Measurements from ENCODE around the gene ZNF740.
A peak's percentile ranks its signal among the peaks of the same experiment; 100 is the strongest.

Gene ZNF740

GRCh38 chr12:53210843-53211242 is 30.3 kb downstream of the ZNF740 start:
- H3K36me3 Mint-ChIP-seq (ENCODE audit: low read depth), result peaks cover 75% of the 10 kb centered on the region
- H3K27me3 Mint-ChIP-seq, result no peaks in the 10 kb centered on the region
- H3K4me3 Mint-ChIP-seq, result no peak overlapping the region
- H3K9me3 Mint-ChIP-seq, result no peaks in the 10 kb centered on the region
- no peak overlapping the region for H3K27ac Mint-ChIP-seq
- DNase-seq, result no peak
- peaks cover 81% of the 10 kb centered on the region for H3K4me1 Mint-ChIP-seq (ENCODE audit: low read depth)

- Mint-ChIP-seq H3K9me3 (no peaks in the 10 kb centered on the region), H3K4me1 (ENCODE audit: low read depth) (peaks cover 81% of the 10 kb centered on the region), H3K27me3 (no peaks in the 10 kb centered on the region), H3K4me3 (no peak overlapping the region), H3K27ac (peak overlapping the region; percentile 1), H3K36me3 (ENCODE audit: low read depth) (peaks cover 74% of the 10 kb centered on the region)
- no peak for DNase-seq
Measured at GRCh38 chr12:53211476-53212381, 31.2 kb downstream of the ZNF740 start.

GRCh38 chr12:53212931-53213330 is 32.4 kb downstream of the ZNF740 start:
- Mint-ChIP-seq H3K27me3 (no peaks in the 10 kb centered on the region), H3K36me3 (ENCODE audit: low read depth) (peaks cover 71% of the 10 kb centered on the region), H3K4me1 (ENCODE audit: low read depth) (peaks cover 82% of the 10 kb centered on the region), H3K27ac (peak overlapping the region; percentile 36), H3K9me3 (no peaks in the 10 kb centered on the region), H3K4me3 (no peak overlapping the region)
- no peak for DNase-seq

DNA sequence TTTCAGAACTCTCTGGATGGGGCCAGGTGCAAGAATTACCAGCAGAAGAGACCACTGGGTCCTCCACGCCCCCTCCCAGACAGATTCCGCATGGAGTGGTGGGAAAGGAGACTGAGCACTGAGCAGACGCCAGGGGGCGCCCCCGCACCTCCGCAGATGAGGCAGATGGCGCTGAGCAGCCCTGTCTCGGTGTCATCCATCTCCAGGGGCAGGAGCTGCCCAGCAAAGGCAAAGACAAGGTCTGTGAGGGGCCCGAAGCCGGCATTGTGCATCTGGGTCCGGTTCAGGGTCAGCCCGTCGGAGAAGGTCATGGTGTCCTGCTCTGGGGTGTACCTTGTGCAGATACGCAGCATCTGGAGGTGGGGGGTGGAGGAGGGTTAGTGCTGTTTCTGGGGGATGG is 32.8 kb downstream of the ZNF740 start:
- Mint-ChIP-seq H3K36me3 (ENCODE audit: low read depth) (peaks cover 72% of the 10 kb centered on the region), H3K9me3 (no peaks in the 10 kb centered on the region), H3K4me1 (ENCODE audit: low read depth) (peaks cover 82% of the 10 kb centered on the region), H3K27ac (peak overlapping the region; percentile 36), H3K4me3 (no peak overlapping the region), H3K27me3 (no peaks in the 10 kb centered on the region)
- DNase-seq, result peak; percentile 90

DNA sequence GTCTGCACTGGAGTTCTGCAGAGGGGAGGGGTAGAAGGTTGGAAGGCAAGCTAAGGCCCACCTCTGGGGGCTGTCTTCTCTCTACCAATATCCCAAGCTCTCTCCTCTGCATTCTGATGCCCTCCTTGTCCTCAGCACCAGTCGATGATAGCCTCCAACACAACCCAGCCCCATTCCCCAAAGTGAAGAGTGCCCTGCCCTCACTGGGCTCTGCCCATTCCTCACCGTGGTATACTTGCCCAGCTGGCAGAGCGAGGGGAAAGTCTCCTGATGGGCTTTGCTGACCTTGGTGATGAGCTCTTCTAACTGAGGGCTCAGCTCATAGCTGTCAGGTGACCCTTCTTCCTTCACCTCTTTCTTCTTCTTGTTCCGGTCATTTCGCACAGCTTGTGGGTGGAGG is 33.7 kb downstream of the ZNF740 start:
- no peak overlapping the region for H3K4me3 Mint-ChIP-seq
- H3K27me3 Mint-ChIP-seq, result no peaks in the 10 kb centered on the region
- no peaks in the 10 kb centered on the region for H3K9me3 Mint-ChIP-seq
- peaks cover 80% of the 10 kb centered on the region for H3K4me1 Mint-ChIP-seq (ENCODE audit: low read depth)
- H3K27ac Mint-ChIP-seq, result peak overlapping the region; percentile 24
- peaks cover 74% of the 10 kb centered on the region for H3K36me3 Mint-ChIP-seq (ENCODE audit: low read depth)
- DNase-seq, result no peak

- Mint-ChIP-seq H3K27me3 (no peaks in the 10 kb centered on the region), H3K36me3 (ENCODE audit: low read depth) (peaks cover 74% of the 10 kb centered on the region)
Measured at GRCh38 chr12:53214687-53215455, 34.3 kb downstream of the ZNF740 start.

GRCh38 chr12:53215497-53215896 is 35.0 kb downstream of the ZNF740 start:
- no peak for DNase-seq
- no peaks in the 10 kb centered on the region for H3K9me3 Mint-ChIP-seq
- no peak overlapping the region for H3K4me3 Mint-ChIP-seq
- peaks cover 77% of the 10 kb centered on the region for H3K4me1 Mint-ChIP-seq (ENCODE audit: low read depth)
- peaks cover 68% of the 10 kb centered on the region for H3K36me3 Mint-ChIP-seq (ENCODE audit: low read depth)
- H3K27ac Mint-ChIP-seq, result peak overlapping the region; percentile 96
- H3K27me3 Mint-ChIP-seq, result no peaks in the 10 kb centered on the region

More at GRCh38 chr12:53214687-53215455, 34.3 kb downstream of the ZNF740 start:
- H3K9me3 Mint-ChIP-seq, result no peaks in the 10 kb centered on the region
- no peak overlapping the region for H3K4me3 Mint-ChIP-seq
- H3K27ac Mint-ChIP-seq, result peak overlapping the region; percentile 96
- DNase-seq, result no peak
- peaks cover 78% of the 10 kb centered on the region for H3K4me1 Mint-ChIP-seq (ENCODE audit: low read depth)

GRCh38 chr12:53217051-53217930 is 36.8 kb downstream of the ZNF740 start:
- Mint-ChIP-seq H3K4me1 (ENCODE audit: low read depth) (peaks cover 79% of the 10 kb centered on the region), H3K9me3 (no peaks in the 10 kb centered on the region), H3K27ac (peak overlapping the region; percentile 96), H3K27me3 (no peaks in the 10 kb centered on the region), H3K4me3 (peak overlapping the region; percentile 89), H3K36me3 (ENCODE audit: low read depth) (peaks cover 51% of the 10 kb centered on the region)
- DNase-seq, result peak; percentile 72

- peak overlapping the region; percentile 89 for H3K4me3 Mint-ChIP-seq
- H3K27me3 Mint-ChIP-seq, result no peaks in the 10 kb centered on the region
- peak overlapping the region; percentile 96 for H3K27ac Mint-ChIP-seq
- H3K4me1 Mint-ChIP-seq (ENCODE audit: low read depth), result peaks cover 81% of the 10 kb centered on the region
- H3K36me3 Mint-ChIP-seq (ENCODE audit: low read depth), result peaks cover 45% of the 10 kb centered on the region
- DNase-seq, result no peak
- no peaks in the 10 kb centered on the region for H3K9me3 Mint-ChIP-seq
Measured at GRCh38 chr12:53217931-53218307, 37.4 kb downstream of the ZNF740 start.

GRCh38 chr12:53218551-53219291 is 38.2 kb downstream of the ZNF740 start:
- Mint-ChIP-seq H3K27me3 (no peaks in the 10 kb centered on the region), H3K4me1 (ENCODE audit: low read depth) (peaks cover 80% of the 10 kb centered on the region), H3K27ac (peak overlapping the region; percentile 96), H3K9me3 (no peaks in the 10 kb centered on the region), H3K36me3 (ENCODE audit: low read depth) (peaks cover 37% of the 10 kb centered on the region), H3K4me3 (peak overlapping the region; percentile 89)
- peak; percentile 63 for DNase-seq

DNA sequence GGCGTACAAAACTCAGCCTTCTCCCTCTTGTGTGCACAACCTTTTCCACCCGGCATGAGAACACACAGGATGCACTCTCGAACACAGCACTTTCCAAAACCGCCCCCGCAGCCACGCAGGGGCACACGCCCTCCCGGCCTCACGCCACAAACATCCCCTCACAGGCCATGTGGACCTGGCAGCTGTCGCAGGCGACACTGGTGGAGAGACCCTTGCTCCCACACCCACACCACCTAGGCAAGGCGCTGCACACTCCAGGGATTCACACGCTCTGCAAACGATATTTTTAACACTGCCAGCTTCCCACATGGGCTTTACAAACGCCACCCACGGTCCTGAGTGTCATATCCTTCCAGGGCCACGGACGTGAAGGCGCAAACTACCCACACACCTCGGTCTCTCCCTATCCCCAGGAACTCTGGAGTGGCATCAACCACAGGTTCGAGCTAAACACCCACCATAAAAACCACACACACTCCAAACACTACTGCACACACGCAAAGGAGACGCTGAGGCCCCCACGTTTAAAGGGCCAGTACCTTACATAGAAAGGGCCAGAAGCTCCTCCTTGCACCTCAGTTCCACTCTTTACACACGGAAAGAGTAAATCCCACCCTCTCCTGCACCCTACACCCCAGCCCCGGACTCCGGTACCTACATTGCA is 38.9 kb downstream of the ZNF740 start:
- DNase-seq, result peak; percentile 84
- Mint-ChIP-seq H3K27ac (peak overlapping the region; percentile 96), H3K27me3 (no peaks in the 10 kb centered on the region), H3K9me3 (no peaks in the 10 kb centered on the region), H3K36me3 (ENCODE audit: low read depth) (peaks cover 30% of the 10 kb centered on the region), H3K4me3 (peak overlapping the region; percentile 89), H3K4me1 (ENCODE audit: low read depth) (peaks cover 80% of the 10 kb centered on the region)

DNA sequence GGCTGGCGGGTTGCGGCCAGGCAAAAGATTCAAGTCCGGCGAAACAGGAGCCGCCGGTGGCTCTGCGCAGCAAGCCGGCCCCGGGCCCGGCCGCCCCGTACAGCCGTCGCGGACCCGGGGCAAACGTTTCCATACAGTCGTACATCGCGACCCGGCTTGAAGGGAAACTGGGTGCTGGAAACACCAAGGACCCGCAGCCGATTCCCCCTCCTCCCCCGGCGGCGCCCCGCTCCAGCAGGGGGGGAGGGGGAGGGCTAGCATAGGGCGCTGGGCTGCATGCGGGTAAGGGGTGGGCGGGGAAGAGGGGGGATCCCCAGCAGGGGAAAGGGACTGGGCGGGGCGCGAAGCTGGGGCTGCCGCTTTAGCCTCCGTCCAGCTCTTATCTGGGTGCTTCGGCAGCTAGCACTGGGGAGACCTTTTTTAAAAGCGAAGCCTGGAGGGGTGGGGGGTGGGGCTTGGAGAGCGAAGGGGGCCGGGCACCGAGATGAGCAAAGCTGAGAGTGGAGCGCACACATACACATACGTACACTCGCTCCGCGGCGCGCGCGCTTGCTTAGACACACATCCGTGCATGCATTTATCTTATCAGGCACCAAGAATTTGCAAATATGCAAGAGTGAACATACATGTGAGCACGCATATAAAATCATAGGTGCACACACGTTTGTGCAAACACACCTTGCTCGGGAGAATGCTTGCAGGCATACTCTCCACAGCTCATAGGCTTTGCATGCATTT is 39.6 kb downstream of the ZNF740 start:
- Mint-ChIP-seq H3K9me3 (no peaks in the 10 kb centered on the region), H3K4me3 (peak overlapping the region; percentile 89), H3K36me3 (ENCODE audit: low read depth) (peaks cover 25% of the 10 kb centered on the region), H3K27ac (peak overlapping the region; percentile 96), H3K27me3 (no peaks in the 10 kb centered on the region), H3K4me1 (ENCODE audit: low read depth) (peaks cover 84% of the 10 kb centered on the region)
- peak; percentile 84 for DNase-seq
